GM06990 (cell line): ENCODE results near the gene ATP2A1.

ENCODE experiments used
- DNase-seq: peaks from one replicate; pipeline ENCODE4 v3.0.0-alpha.2; 2011; ENCODE audit not compliant: insufficient read length; ENCODE audit errors: extremely low read depth
- H3K27me3 ChIP-seq: replicated peaks from 2 replicates; pipeline ENCODE4 v1.6.0; 2011; ENCODE audit warnings: low read length; ENCODE audit not compliant: control insufficient read depth, insufficient read depth
- H3K36me3 ChIP-seq: 2 replicates; pipeline ENCODE4 v1.5.1; 2011; ENCODE audit warnings: low read length; ENCODE audit not compliant: control insufficient read depth, insufficient read depth
- H3K4me3 ChIP-seq: replicated peaks from 2 replicates; pipeline ENCODE4 v1.5.1; 2011; ENCODE audit warnings: low read depth, mild to moderate bottlenecking, control low read depth, low read length
- CTCF ChIP-seq: IDR thresholded peaks from 2 replicates; pipeline ENCODE4 v1.5.1; 2011; ENCODE audit warnings: low read length, control low read depth, mild to moderate bottlenecking, inconsistent platforms; ENCODE audit not compliant: insufficient read depth, poor library complexity, severe bottlenecking

ATP2A1 gene

GRCh38 chr16:28912558-28912957, 34.3 kb downstream of the ATP2A1 start:
- peaks cover 35% of the 10 kb centered on the region for H3K36me3 ChIP-seq
- no peak overlapping the region for H3K4me3 ChIP-seq
- no peak for DNase-seq
- no peak for TF ChIP-seq CTCF
- H3K27me3 ChIP-seq, result no peaks in the 10 kb centered on the region

- TF ChIP-seq CTCF, result no peak
- DNase-seq, result no peak
Observed at GRCh38 chr16:28913946-28914724, 35.8 kb downstream of the ATP2A1 start.

GRCh38 chr16:28915181-28915580, 36.9 kb downstream of the ATP2A1 start:
- Histone ChIP-seq H3K4me3 (no peak overlapping the region), H3K27me3 (no peaks in the 10 kb centered on the region), H3K36me3 (peaks cover 38% of the 10 kb centered on the region)
- no peak for TF ChIP-seq CTCF
- no peak for DNase-seq

More at GRCh38 chr16:28913946-28914724, 35.8 kb downstream of the ATP2A1 start:
- Histone ChIP-seq H3K4me3 (no peak overlapping the region), H3K36me3 (peaks cover 33% of the 10 kb centered on the region), H3K27me3 (no peaks in the 10 kb centered on the region)

GRCh38 chr16:28917095-28917494, 38.8 kb downstream of the ATP2A1 start:
- H3K4me3 ChIP-seq, result no peak overlapping the region
- no peak for TF ChIP-seq CTCF

GRCh38 chr16:28918698-28919097, 40.4 kb downstream of the ATP2A1 start:
- no peak for TF ChIP-seq CTCF
- no peak for DNase-seq
- Histone ChIP-seq H3K36me3 (peaks cover 28% of the 10 kb centered on the region), H3K4me3 (no peak overlapping the region), H3K27me3 (no peaks in the 10 kb centered on the region)

More at GRCh38 chr16:28917095-28917494, 38.8 kb downstream of the ATP2A1 start:
- DNase-seq, result no peak
- Histone ChIP-seq H3K27me3 (no peaks in the 10 kb centered on the region), H3K36me3 (peaks cover 32% of the 10 kb centered on the region)
